NCI-H2107 (cell line): ENCODE data around the gene PSMC3IP.
"Not testable (repeated sequence)": the region's sequence is repeated elsewhere in the genome, so short reads cannot be mapped to it uniquely, and the experiment has no call there.

Source experiments
- DNase-seq: peaks from one replicate; lab custom pipeline; 2025; lab: John Stamatoyannopoulos, UW

The PSMC3IP gene

GRCh38 chr17:42577532-42578281 lies at the start of gene PSMC3IP:
Gene PSMC3IP (minus strand): TSS chr17:42577729. CDS start chr17:42577686, 43 bp downstream.
- DNase-seq: peak; percentile 83

- DNase-seq: peak; percentile 62
These were observed 46.4 kb upstream of the PSMC3IP start for GRCh38 chr17:42623732-42624596.

GRCh38 chr17:42623271-42623670 lies 45.7 kb upstream of the PSMC3IP start:
- DNase-seq: no peak

GRCh38 chr17:42621987-42622386 lies 44.5 kb upstream of the PSMC3IP start:
- not testable (repeated sequence) for DNase-seq

- peak; percentile 66 for DNase-seq
These were observed 41.1 kb upstream of the PSMC3IP start for GRCh38 chr17:42618442-42619150.

- DNase-seq: no peak
These were observed 40.5 kb upstream of the PSMC3IP start for GRCh38 chr17:42617956-42618431.

- no peak for DNase-seq
These were observed 36.3 kb upstream of the PSMC3IP start for GRCh38 chr17:42613699-42614295.

GRCh38 chr17:42612013-42612412 lies 34.5 kb upstream of the PSMC3IP start:
- DNase-seq: no peak

- DNase-seq: not testable (repeated sequence)
These were observed 32.6 kb upstream of the PSMC3IP start for GRCh38 chr17:42609814-42610801.

- DNase-seq: peak; percentile 96
These were observed 31.8 kb upstream of the PSMC3IP start, which contains the start of the genes RETREG3 and TUBG1 for GRCh38 chr17:42609182-42609813. Gene RETREG3 (minus strand): TSS chr17:42609374. CDS start chr17:42609324, 50 bp downstream. Gene TUBG1 (plus strand): TSS chr17:42609683. CDS start chr17:42609738, 55 bp downstream.

- no peak for DNase-seq
These were observed 31.0 kb upstream of the PSMC3IP start for GRCh38 chr17:42608305-42609181.

- DNase-seq: no peak
These were observed 30.2 kb upstream of the PSMC3IP start for GRCh38 chr17:42607769-42608168.

GRCh38 chr17:42603318-42603717 lies 25.8 kb upstream of the PSMC3IP start:
- no peak for DNase-seq

GRCh38 chr17:42598905-42599304 lies 21.4 kb upstream of the PSMC3IP start:
- DNase-seq: peak; percentile 66

- DNase-seq: no peak
These were observed 18.9 kb upstream of the PSMC3IP start for GRCh38 chr17:42596386-42596785.

GRCh38 chr17:42591411-42591810 lies 13.9 kb upstream of the PSMC3IP start:
- no peak for DNase-seq

GRCh38 chr17:42590886-42591285 lies 13.4 kb upstream of the PSMC3IP start:
- DNase-seq: no peak

GRCh38 chr17:42586514-42587230 lies 9.1 kb upstream of the PSMC3IP start:
- DNase-seq: no peak
